OCI-LY7 (cell line): ENCODE measurements around the gene COL4A2. TPM values are rescaled to one million over a fixed set of nuclear protein-coding genes. Genes with fewer than 3 reads are reported as not detected.

Experiments
- BruUV-seq: library from RNA; stranded (reverse); fragments of 400-500 nt; replicated peaks from 2 replicates; lab custom pipeline; 2021; lab: Mats Ljungman, UMichigan
- CTCF ChIA-PET: fragments of 300-600 bp; sonication (Branson Sonifier 250); formaldehyde crosslinking; loops from one replicate; lab custom pipeline; 2022; ENCODE audit warnings: antibody characterized with exemption; ENCODE audit not compliant: unreplicated experiment; lab: Charles Lee
- POLR2A ChIA-PET: fragments of 300-600 bp; sonication (Branson Sonifier 250); formaldehyde crosslinking; loops from one replicate; lab custom pipeline; 2022; ENCODE audit warnings: antibody characterized with exemption; lab: Charles Lee
- DNase-seq: peaks from one replicate; pipeline ENCODE4 v3.0.0-alpha.2; 2015; ENCODE audit warnings: low spot score
- H2AFZ ChIP-seq: fragments of 200-600 bp; sonication (generic), shearing (Covaris generic); 2 replicates; pipeline ENCODE4 v1.6.1; 2014; ENCODE audit warnings: mild to moderate bottlenecking, antibody characterized with exemption, low read length, moderate library complexity
- H3K27ac ChIP-seq: fragments of 200-600 bp; sonication (generic); 2 replicates; pipeline ENCODE4 v1.5.1; 2014; ENCODE audit warnings: mixed run types, low read depth, mild to moderate bottlenecking, moderate library complexity, low read length, inconsistent platforms; ENCODE audit not compliant: poor library complexity, severe bottlenecking
- H3K36me3 ChIP-seq: fragments of 200-600 bp; sonication (generic); 2 replicates; pipeline ENCODE4 v1.6.1; 2014; ENCODE audit warnings: mild to moderate bottlenecking, antibody characterized with exemption, low read length, moderate library complexity, mixed read lengths; ENCODE audit not compliant: insufficient read depth
- H3K4me1 ChIP-seq: fragments of 200-600 bp; sonication (generic); 2 replicates; pipeline ENCODE4 v1.5.1; 2014; ENCODE audit warnings: mild to moderate bottlenecking, low read length; ENCODE audit not compliant: insufficient read depth, poor library complexity, severe bottlenecking
- H3K4me2 ChIP-seq: fragments of 200-600 bp; sonication (generic); 2 replicates; pipeline ENCODE4 v1.6.1; 2014; ENCODE audit warnings: mild to moderate bottlenecking, low read length
- H3K4me3 ChIP-seq: fragments of 200-600 bp; sonication (generic); 2 replicates; pipeline ENCODE4 v1.5.1; 2014; ENCODE audit warnings: mild to moderate bottlenecking, low read depth, low read length; ENCODE audit not compliant: poor library complexity, severe bottlenecking
- H3K79me2 ChIP-seq: fragments of 200-600 bp; sonication (generic); 2 replicates; pipeline ENCODE4 v1.6.1; 2016; ENCODE audit warnings: low read depth, mild to moderate bottlenecking, low read length, moderate library complexity, mixed read lengths; ENCODE audit not compliant: insufficient read depth
- H3K9me2 ChIP-seq: fragments of 200-600 bp; sonication (generic); 2 replicates; pipeline ENCODE4 v1.6.1; 2016; ENCODE audit warnings: mild to moderate bottlenecking, low read length, mixed read lengths; ENCODE audit not compliant: insufficient read depth
- H3K9me3 ChIP-seq: fragments of 200-600 bp; sonication (generic); 2 replicates; pipeline ENCODE4 v1.6.1; 2014; ENCODE audit warnings: mild to moderate bottlenecking, mixed run types, low read length, mixed read lengths
- H4K20me1 ChIP-seq: fragments of 200-600 bp; sonication (generic); 2 replicates; pipeline ENCODE4 v1.6.1; 2014; ENCODE audit warnings: mild to moderate bottlenecking, antibody characterized with exemption, low read length, moderate library complexity, mixed read lengths; ENCODE audit not compliant: insufficient read depth
- EZH2phosphoT487 ChIP-seq: fragments of 200-600 bp; sonication (generic); IDR thresholded peaks from 2 replicates; pipeline ENCODE4 v1.6.1; 2018; ENCODE audit warnings: low read depth, borderline replicate concordance, mild to moderate bottlenecking, mixed run types, antibody characterized with exemption, low read length, moderate library complexity, mixed read lengths
- intact Hi-C: fragments of 100-400 bp; cut with micrococcal nuclease; formaldehyde crosslinking; loops from one replicate; pipeline ENCODE4 v1.10.0; 2022; ENCODE audit not compliant: unreplicated experiment
- total RNA-seq, 2 experiments: library from RNA; depleted of rRNA in 1 of 2; stranded (reverse); fragments of >200 nt in 1 of 2; shearing (Covaris generic) in 1 of 2; gene quantifications; 2 replicates each; pipeline ENCODE4 v1.2.3, GENCODE V29; 2014 to 2022
- TF ChIP-seq, protein P1 (sequence below): fragments of 200-600 bp; sonication (generic); conservative IDR thresholded peaks from 2 replicates; pipeline ENCODE4 v1.5.1; 2014; ENCODE audit warnings: mild to moderate bottlenecking, antibody characterized with exemption, low read length, moderate library complexity, mixed read lengths

COL4A2 gene
- total RNA-seq, 2 experiments from 2014 or later, result 0.34 TPM; not detected in 1

DNA sequence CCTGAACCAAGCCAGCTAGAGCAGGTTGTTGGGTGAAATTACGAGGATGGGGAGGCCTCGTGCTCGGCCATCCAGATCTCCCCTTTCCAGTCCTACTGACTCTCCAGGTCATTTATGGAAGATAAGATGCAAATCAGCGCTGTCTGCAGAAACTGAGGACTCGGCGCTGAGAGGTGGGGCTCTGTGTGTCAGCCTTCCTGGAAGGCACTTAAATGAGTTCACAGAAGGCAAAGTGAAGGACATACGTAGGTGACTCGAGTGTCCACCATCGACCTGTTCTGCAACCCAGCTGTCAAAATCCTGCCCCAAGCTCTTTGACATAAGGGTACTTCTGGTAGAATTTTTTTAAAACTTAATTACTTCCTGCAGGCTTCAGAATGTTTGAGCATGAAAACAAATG lies 168.0 kb downstream of the COL4A2 start:
- Histone ChIP-seq H3K36me3 (no peaks in the 10 kb centered on the region), H3K4me2 (peak overlapping the region; percentile 47), H2AFZ (no peak overlapping the region), H3K27ac (no peak overlapping the region), H3K4me3 (no peak overlapping the region), H4K20me1 (no peaks in the 10 kb centered on the region), H3K9me3 (no peaks in the 10 kb centered on the region), H3K79me2 (no peaks in the 10 kb centered on the region), H3K9me2 (no peaks in the 10 kb centered on the region), H3K4me1 (peaks cover 44% of the 10 kb centered on the region)
- TF ChIP-seq EZH2phosphoT487, result no peak
- TF ChIP-seq, protein P1, sequence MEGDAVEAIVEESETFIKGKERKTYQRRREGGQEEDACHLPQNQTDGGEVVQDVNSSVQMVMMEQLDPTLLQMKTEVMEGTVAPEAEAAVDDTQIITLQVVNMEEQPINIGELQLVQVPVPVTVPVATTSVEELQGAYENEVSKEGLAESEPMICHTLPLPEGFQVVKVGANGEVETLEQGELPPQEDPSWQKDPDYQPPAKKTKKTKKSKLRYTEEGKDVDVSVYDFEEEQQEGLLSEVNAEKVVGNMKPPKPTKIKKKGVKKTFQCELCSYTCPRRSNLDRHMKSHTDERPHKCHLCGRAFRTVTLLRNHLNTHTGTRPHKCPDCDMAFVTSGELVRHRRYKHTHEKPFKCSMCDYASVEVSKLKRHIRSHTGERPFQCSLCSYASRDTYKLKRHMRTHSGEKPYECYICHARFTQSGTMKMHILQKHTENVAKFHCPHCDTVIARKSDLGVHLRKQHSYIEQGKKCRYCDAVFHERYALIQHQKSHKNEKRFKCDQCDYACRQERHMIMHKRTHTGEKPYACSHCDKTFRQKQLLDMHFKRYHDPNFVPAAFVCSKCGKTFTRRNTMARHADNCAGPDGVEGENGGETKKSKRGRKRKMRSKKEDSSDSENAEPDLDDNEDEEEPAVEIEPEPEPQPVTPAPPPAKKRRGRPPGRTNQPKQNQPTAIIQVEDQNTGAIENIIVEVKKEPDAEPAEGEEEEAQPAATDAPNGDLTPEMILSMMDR, result no peak
- CTCF ChIA-PET, result no interaction called here
- POLR2A ChIA-PET, result no interaction called here
- intact Hi-C loops, result no loop called here
- no peak for DNase-seq
- no TSS peak for BruUV-seq

DNA sequence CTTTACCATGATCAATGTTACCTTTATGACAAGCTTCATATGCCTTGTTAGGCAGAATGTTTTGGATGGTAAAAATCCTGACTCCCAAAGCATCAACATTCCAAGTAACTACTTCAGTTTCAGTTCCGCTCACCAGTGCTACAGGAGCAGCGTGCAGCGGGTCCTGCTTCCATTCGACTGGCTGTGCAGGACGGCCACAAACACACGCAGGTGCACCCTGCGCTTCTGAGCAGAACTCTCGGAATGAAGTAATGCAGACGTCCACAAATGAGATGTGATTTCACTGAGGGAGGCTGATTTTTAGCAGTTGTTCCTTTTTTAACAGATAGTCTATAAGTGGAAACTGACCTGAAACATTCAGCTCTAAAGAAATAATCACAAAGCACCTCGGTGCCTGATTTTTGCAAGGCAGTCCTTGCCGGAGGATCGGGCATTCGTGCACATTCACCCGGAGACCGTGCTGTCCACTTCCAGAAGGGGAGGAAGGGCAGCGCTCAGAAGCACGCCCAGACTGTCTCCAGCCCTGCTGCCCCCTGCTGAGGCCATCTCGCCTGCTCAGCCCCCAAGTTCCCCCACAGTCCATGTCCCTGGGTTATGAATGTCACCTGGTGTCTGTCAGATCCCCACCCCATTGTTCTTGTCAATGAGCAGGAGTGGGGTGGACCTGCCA lies 168.6 kb downstream of the COL4A2 start:
- Histone ChIP-seq H3K9me3 (no peaks in the 10 kb centered on the region), H3K27ac (no peak overlapping the region), H3K36me3 (no peaks in the 10 kb centered on the region), H3K79me2 (no peaks in the 10 kb centered on the region), H3K4me2 (peak overlapping the region; percentile 47), H3K4me3 (peak overlapping the region; percentile 19), H4K20me1 (no peaks in the 10 kb centered on the region), H2AFZ (no peak overlapping the region), H3K9me2 (no peaks in the 10 kb centered on the region), H3K4me1 (peaks cover 44% of the 10 kb centered on the region)
- intact Hi-C loops, result no loop called here
- CTCF ChIA-PET, result no interaction called here
- no peak for TF ChIP-seq EZH2phosphoT487
- TF ChIP-seq, protein P1, result no peak
- no TSS peak for BruUV-seq
- DNase-seq, result peak; percentile 30
- POLR2A ChIA-PET, result no interaction called here

GRCh38 chr13:110476220-110476617 lies 169.1 kb downstream of the COL4A2 start:
- peaks cover 39% of the 10 kb centered on the region for H3K4me1 ChIP-seq
- no TSS peak for BruUV-seq
- no peak overlapping the region for H2AFZ ChIP-seq
- peak overlapping the region; percentile 47; the same call in 1 of the 2 replicates for H3K4me2 ChIP-seq
- no peaks in the 10 kb centered on the region for H3K9me2 ChIP-seq
- ChIA-PET POLR2A (no interaction called here), CTCF (no interaction called here)
- TF ChIP-seq, protein P1, result no peak
- TF ChIP-seq EZH2phosphoT487, result no peak
- intact Hi-C loops, result no loop called here
- DNase-seq, result no peak
- H3K36me3 ChIP-seq, result no peaks in the 10 kb centered on the region
- H3K4me3 ChIP-seq, result no peak overlapping the region
- H3K27ac ChIP-seq, result no peak overlapping the region
- no peaks in the 10 kb centered on the region for H3K9me3 ChIP-seq
- no peaks in the 10 kb centered on the region for H3K79me2 ChIP-seq
- no peaks in the 10 kb centered on the region for H4K20me1 ChIP-seq
